ENCODE measurements around the gene NDUFS7. TPM values are rescaled to one million over a fixed set of nuclear protein-coding genes. Genes with fewer than 3 reads are reported as not detected.

The NDUFS7 gene
- total RNA-seq, 2 experiments from 2014 or later = 132 to 147 TPM

GRCh38 chr19:1397838-1398237, 14.1 kb downstream of the NDUFS7 start:
- no peak for DNase-seq (ENCODE audit: low spot score)
- H4K20me1 ChIP-seq (ENCODE audit: insufficient read depth, low read length) = no peaks in the 10 kb centered on the region
- no peak overlapping the region for H2AFZ ChIP-seq (ENCODE audit: low read length)
- no peaks in the 10 kb centered on the region for H3K79me2 ChIP-seq (ENCODE audit: insufficient read depth, low read depth, low read length)
- no TSS peak for BruUV-seq (replicated peaks)
- TF ChIP-seq EZH2phosphoT487 (IDR thresholded peaks at IDR 0.05; ENCODE audit: borderline replicate concordance, low read depth, low read length) = no peak
- TF ChIP-seq CTCF (conservative IDR thresholded peaks at IDR 0.05; ENCODE audit: low read length) = no peak
- no peak overlapping the region for H3K4me3 ChIP-seq (ENCODE audit: low read depth, low read length, poor library complexity, severe bottlenecking)
- H3K27ac ChIP-seq (ENCODE audit: low read depth, low read length, poor library complexity, severe bottlenecking) = no peak overlapping the region
- POLR2A ChIA-PET = no interaction called here
- no peaks in the 10 kb centered on the region for H3K9me2 ChIP-seq (ENCODE audit: insufficient read depth, low read length)
- CTCF ChIA-PET (ENCODE audit: unreplicated experiment) = no interaction called here
- intact Hi-C loops (cut with micrococcal nuclease; ENCODE audit: unreplicated experiment) = no loop called here
- H3K4me2 ChIP-seq (ENCODE audit: low read length) = no peak overlapping the region
- peaks cover 40% of the 10 kb centered on the region for H3K36me3 ChIP-seq (ENCODE audit: insufficient read depth, low read length)
- no peaks in the 10 kb centered on the region for H3K9me3 ChIP-seq (ENCODE audit: low read length)
- H3K4me1 ChIP-seq (ENCODE audit: insufficient read depth, low read length, poor library complexity, severe bottlenecking) = peaks cover 9% of the 10 kb centered on the region

- Histone ChIP-seq H3K36me3 (ENCODE audit: insufficient read depth, low read length) (peaks cover 28% of the 10 kb centered on the region; the same call in 1 of the 2 replicates), H3K4me3 (ENCODE audit: low read depth, low read length, poor library complexity, severe bottlenecking) (no peak overlapping the region), H3K4me2 (ENCODE audit: low read length) (no peak overlapping the region), H4K20me1 (ENCODE audit: insufficient read depth, low read length) (no peaks in the 10 kb centered on the region), H3K79me2 (ENCODE audit: insufficient read depth, low read depth, low read length) (no peaks in the 10 kb centered on the region), H3K9me2 (ENCODE audit: insufficient read depth, low read length) (no peaks in the 10 kb centered on the region), H3K4me1 (ENCODE audit: insufficient read depth, low read length, poor library complexity, severe bottlenecking) (peaks cover 9% of the 10 kb centered on the region), H2AFZ (ENCODE audit: low read length) (no peak overlapping the region), H3K9me3 (ENCODE audit: low read length) (no peaks in the 10 kb centered on the region), H3K27ac (ENCODE audit: low read depth, low read length, poor library complexity, severe bottlenecking) (no peak overlapping the region)
- ChIA-PET CTCF (ENCODE audit: unreplicated experiment) (no interaction called here), POLR2A (no interaction called here)
- intact Hi-C loops (cut with micrococcal nuclease; ENCODE audit: unreplicated experiment) = no loop called here
- TF ChIP-seq CTCF (conservative IDR thresholded peaks at IDR 0.05; ENCODE audit: low read length) (no peak), EZH2phosphoT487 (IDR thresholded peaks at IDR 0.05; ENCODE audit: borderline replicate concordance, low read depth, low read length) (no peak)
- no TSS peak for BruUV-seq (replicated peaks)
- DNase-seq (ENCODE audit: low spot score) = no peak
These were observed 15.4 kb downstream of the NDUFS7 start for GRCh38 chr19:1399079-1399478.

GRCh38 chr19:1399745-1400144, 16.0 kb downstream of the NDUFS7 start:
- no peak overlapping the region for H3K27ac ChIP-seq (ENCODE audit: low read depth, low read length, poor library complexity, severe bottlenecking)
- TF ChIP-seq EZH2phosphoT487 (IDR thresholded peaks at IDR 0.05; ENCODE audit: borderline replicate concordance, low read depth, low read length) (no peak), CTCF (conservative IDR thresholded peaks at IDR 0.05; ENCODE audit: low read length) (no peak)
- peaks cover 22% of the 10 kb centered on the region; the same call in 1 of the 2 replicates for H3K36me3 ChIP-seq (ENCODE audit: insufficient read depth, low read length)
- no peak for DNase-seq (ENCODE audit: low spot score)
- H3K4me1 ChIP-seq (ENCODE audit: insufficient read depth, low read length, poor library complexity, severe bottlenecking) = peaks cover 9% of the 10 kb centered on the region
- H3K9me2 ChIP-seq (ENCODE audit: insufficient read depth, low read length) = no peaks in the 10 kb centered on the region
- H3K4me2 ChIP-seq (ENCODE audit: low read length) = no peak overlapping the region
- ChIA-PET CTCF (ENCODE audit: unreplicated experiment) (no interaction called here), POLR2A (no interaction called here)
- H3K79me2 ChIP-seq (ENCODE audit: insufficient read depth, low read depth, low read length) = no peaks in the 10 kb centered on the region
- H2AFZ ChIP-seq (ENCODE audit: low read length) = no peak overlapping the region
- H3K9me3 ChIP-seq (ENCODE audit: low read length) = no peaks in the 10 kb centered on the region
- H3K4me3 ChIP-seq (ENCODE audit: low read depth, low read length, poor library complexity, severe bottlenecking) = no peak overlapping the region
- H4K20me1 ChIP-seq (ENCODE audit: insufficient read depth, low read length) = no peaks in the 10 kb centered on the region
- no TSS peak for BruUV-seq (replicated peaks)
- intact Hi-C loops (cut with micrococcal nuclease; ENCODE audit: unreplicated experiment) = no loop called here
